Kidney epithelial cell (primary cell): Measurements from ENCODE around the gene RAMP2. TPM values are rescaled to one million over a fixed set of nuclear protein-coding genes. Genes with fewer than 3 reads are reported as not detected.
"Not testable (repeated sequence)": the region's sequence is repeated elsewhere in the genome, so short reads cannot be mapped to it uniquely, and the experiment has no call there.

Experiments
- DNase-seq: peaks from one replicate; pipeline ENCODE4 v3.0.0-alpha.2; 2010; ENCODE audit warnings: low read depth
- H3K27me3 ChIP-seq: 2 replicates; pipeline ENCODE4 v1.6.0; 2011; ENCODE audit warnings: low read length; ENCODE audit not compliant: control insufficient read depth, insufficient read depth
- H3K36me3 ChIP-seq: 2 replicates; pipeline ENCODE4 v1.5.1; 2011; ENCODE audit warnings: low read length; ENCODE audit not compliant: control insufficient read depth, insufficient read depth
- H3K4me3 ChIP-seq: 2 replicates; pipeline ENCODE4 v1.5.1; 2011; ENCODE audit warnings: low read depth, mild to moderate bottlenecking, control low read depth, low read length
- total RNA-seq: library from RNA; depleted of rRNA; stranded (reverse); fragments of >200 nt; gene quantifications from 2 replicates; pipeline ENCODE4 v1.2.3, GENCODE V29; 2015
- TF ChIP-seq, protein P1 (sequence below): IDR thresholded peaks from 2 replicates; pipeline ENCODE4 v1.5.1; 2011; ENCODE audit warnings: mild to moderate bottlenecking, moderate library complexity, low read length, control low read depth, inconsistent platforms; ENCODE audit not compliant: insufficient read depth, poor library complexity, severe bottlenecking

RAMP2 gene, protein sequence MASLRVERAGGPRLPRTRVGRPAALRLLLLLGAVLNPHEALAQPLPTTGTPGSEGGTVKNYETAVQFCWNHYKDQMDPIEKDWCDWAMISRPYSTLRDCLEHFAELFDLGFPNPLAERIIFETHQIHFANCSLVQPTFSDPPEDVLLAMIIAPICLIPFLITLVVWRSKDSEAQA
- total RNA-seq: 1.3 and 5.3 TPM in 2 replicates

DNA sequence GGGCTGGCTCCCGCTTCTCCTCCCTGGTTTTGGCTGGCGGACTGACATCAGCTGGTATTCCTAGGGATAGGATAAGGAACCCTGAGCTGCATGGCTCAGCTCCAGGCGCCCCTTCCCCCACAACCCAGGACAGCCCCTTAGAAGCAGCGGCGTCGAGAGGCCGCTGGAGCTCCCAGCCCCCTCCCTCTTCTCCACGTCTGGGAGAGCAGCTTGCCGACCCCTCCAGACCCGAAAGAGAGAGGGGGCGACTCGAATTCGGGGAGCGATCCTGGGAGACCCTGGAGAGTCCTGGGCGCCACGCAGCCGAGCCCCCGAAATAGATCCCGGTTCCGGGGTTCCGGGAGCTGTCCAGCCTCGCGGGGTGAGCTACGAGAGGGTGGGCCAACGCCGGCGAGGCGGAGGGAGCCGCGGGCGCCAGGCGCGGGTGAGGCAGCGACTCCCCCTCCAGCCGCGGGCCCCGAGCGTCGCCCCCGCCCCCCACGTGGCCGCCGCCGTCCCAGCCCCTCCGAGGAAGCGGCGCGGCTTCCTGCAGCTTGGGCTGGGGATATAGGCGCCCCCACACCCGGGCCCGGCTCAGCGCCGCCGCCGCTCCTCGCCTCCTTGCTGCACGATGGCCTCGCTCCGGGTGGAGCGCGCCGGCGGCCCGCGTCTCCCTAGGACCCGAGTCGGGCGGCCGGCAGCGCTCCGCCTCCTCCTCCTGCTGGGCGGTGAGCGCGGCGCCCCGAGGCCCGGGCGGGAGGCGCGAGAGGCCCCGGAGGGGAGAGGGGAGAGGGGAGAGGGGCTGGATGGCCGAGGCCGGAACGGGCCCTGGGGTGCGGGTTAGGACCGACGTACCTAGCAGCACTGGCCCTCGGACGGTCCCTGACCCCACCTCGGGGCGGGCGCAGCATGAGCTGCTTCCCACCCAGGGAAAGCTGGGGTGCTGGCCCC lies at the start of gene RAMP2:
Gene RAMP2, plus strand, starts transcription at position 576 of the 930 bp plus-strand sequence. Its CDS starts 35 bp downstream, at position 611.
- Histone ChIP-seq H3K4me3 (peak within 1 kb of the TSS; percentile 32), H3K36me3 (no peaks in the 10 kb centered on the region), H3K27me3 (peaks cover 26% of the 10 kb centered on the region)
- TF ChIP-seq, protein P1, sequence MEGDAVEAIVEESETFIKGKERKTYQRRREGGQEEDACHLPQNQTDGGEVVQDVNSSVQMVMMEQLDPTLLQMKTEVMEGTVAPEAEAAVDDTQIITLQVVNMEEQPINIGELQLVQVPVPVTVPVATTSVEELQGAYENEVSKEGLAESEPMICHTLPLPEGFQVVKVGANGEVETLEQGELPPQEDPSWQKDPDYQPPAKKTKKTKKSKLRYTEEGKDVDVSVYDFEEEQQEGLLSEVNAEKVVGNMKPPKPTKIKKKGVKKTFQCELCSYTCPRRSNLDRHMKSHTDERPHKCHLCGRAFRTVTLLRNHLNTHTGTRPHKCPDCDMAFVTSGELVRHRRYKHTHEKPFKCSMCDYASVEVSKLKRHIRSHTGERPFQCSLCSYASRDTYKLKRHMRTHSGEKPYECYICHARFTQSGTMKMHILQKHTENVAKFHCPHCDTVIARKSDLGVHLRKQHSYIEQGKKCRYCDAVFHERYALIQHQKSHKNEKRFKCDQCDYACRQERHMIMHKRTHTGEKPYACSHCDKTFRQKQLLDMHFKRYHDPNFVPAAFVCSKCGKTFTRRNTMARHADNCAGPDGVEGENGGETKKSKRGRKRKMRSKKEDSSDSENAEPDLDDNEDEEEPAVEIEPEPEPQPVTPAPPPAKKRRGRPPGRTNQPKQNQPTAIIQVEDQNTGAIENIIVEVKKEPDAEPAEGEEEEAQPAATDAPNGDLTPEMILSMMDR: no peak
- DNase-seq: no peak

DNA sequence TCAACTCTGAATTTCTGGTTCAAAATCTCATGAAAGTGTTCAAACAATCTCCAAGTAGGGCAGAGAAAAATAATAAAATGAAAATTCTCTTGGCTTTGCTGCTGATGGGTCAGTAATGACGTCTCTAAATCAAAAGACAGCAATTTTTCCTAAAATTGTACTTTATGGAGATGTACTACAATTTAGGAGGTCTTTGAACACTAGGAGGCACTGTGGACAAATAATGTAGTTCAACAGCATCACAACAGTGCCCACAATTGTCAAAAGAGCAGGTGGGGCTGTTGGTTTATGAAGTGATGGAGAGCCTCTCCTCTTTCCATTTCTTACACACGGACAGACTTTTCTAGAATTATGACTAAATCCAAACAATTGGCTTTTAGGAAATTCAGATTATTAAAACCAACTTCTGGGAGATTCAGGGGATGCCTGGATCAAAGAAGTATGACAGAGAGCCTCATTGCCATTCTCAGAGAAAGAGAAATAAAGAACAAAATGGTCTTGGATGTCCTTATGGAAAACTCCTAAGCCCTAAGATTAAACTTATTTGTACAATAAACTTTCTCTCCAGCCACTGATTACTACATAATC lies 39.9 kb upstream of the RAMP2 start:
- H3K27me3 ChIP-seq: no peaks in the 10 kb centered on the region
- H3K4me3 ChIP-seq: no peak overlapping the region
- peak; percentile 38 for DNase-seq
- H3K36me3 ChIP-seq: peaks cover 2% of the 10 kb centered on the region
- TF ChIP-seq, protein P1: peak; percentile 71

DNA sequence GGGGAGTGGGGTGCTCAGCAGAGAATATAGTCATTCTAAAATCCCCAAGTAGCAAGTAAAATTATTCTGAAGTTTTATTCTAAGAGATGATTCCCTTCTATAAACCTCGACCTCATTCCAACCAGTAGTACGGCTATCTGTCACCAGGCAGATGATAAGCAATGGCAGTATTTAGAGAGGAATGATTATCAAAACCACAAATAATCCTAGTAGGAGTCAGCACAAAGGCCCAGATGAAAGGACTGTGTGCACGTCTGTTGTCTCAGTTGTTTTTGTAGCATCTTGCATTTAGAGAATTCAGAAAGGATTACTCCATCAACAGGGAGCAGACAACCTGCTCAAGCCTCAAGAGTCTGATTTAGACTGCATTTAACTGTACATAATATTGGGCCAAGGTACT lies 37.4 kb upstream of the RAMP2 start:
- Histone ChIP-seq H3K27me3 (no peaks in the 10 kb centered on the region), H3K4me3 (no peak overlapping the region), H3K36me3 (peaks cover 2% of the 10 kb centered on the region)
- TF ChIP-seq, protein P1: no peak
- DNase-seq: no peak

DNA sequence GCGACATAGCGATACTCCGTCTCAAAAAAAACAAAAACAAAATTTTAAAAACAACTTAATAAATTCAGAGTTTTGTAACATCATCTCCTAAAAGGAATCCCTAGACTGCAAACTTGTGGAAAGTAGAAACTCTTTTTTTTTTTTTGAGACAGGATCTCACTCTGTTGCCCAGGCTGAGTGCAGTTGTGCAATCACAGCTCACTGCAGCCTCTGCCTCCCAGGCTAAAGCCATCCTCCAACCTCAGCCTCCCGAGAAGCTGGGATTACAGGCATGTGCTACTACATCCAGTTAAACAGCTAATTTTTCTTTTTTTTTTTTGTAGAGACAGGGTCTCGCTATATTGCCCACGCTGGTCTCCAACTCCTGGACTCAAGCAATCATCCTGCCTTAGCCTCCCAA lies 35.9 kb upstream of the RAMP2 start:
- H3K4me3 ChIP-seq: no peak overlapping the region
- peaks cover under 1% of the 10 kb centered on the region for H3K36me3 ChIP-seq
- no peak for DNase-seq
- TF ChIP-seq, protein P1: no peak
- no peaks in the 10 kb centered on the region for H3K27me3 ChIP-seq

DNA sequence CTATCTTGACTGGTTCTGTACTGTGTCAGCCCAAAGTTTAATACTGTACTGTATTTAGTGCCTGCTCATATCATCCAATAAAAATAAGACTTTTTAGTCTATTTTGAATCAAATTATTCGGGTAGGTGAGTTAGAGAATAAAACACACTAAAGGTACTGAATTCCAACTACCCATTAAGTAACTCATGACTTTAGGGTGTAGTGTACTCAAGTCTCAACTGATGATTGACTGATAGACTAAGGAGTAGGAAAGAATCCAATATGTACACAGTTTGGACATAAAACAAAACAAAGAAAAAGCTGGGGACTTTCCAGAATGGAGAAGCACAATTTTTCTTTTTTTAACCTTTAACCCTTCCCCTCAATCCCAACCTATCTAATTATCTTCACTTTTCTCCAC lies 20.3 kb upstream of the RAMP2 start:
- no peak for DNase-seq
- Histone ChIP-seq H3K27me3 (no peaks in the 10 kb centered on the region), H3K4me3 (no peak overlapping the region), H3K36me3 (no peaks in the 10 kb centered on the region)
- TF ChIP-seq, protein P1: no peak

DNA sequence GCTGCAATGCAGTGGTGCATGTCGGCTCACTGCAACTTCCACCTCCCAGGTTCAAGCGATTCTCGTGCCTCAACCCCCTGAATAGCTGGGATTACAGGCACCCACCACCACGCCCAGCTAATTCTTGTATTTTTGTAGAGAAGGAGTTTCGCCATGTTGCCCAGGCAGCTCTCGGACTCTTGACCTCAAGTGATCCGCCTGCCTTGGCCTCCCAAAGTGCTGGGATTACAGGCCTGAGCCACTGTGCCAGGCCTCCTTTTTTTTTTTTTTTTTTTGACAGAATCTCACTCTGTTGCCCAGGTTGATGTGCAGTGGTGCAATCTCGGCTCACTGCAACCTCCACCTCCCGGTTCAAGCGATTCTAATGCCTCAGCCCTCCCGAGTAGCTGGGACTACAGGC lies 18.1 kb upstream of the RAMP2 start:
- not testable (repeated sequence) for H3K36me3 ChIP-seq, H3K4me3 ChIP-seq, H3K27me3 ChIP-seq, DNase-seq
